ENCODE data around the gene ITPR1. TPM values are rescaled to one million over a fixed set of nuclear protein-coding genes. Genes with fewer than 3 reads are reported as not detected.
A peak's percentile ranks its signal among the peaks of the same experiment; 100 is the strongest.

Gene ITPR1
- total RNA-seq, 2 donors from 2014 or later: 8.9 to 21.2 TPM

- DNase-seq: no peak
- intact Hi-C loops (cut with DNase I, micrococcal nuclease): no loop called here
- no peak for ATAC-seq
Observed at GRCh38 chr3:4741106-4741403, 247.9 kb downstream of the ITPR1 start.

GRCh38 chr3:4741404-4742307 is 248.5 kb downstream of the ITPR1 start:
- intact Hi-C loops (cut with DNase I, micrococcal nuclease): no loop called here
- ATAC-seq: peak; percentile 92

GRCh38 chr3:4742359-4742758 is 249.2 kb downstream of the ITPR1 start:
- ATAC-seq (no peak), DNase-seq (no peak)
- intact Hi-C loops (cut with DNase I, micrococcal nuclease): no loop called here

More at GRCh38 chr3:4741404-4742307, 248.5 kb downstream of the ITPR1 start:
- peak in 1 of 2 donors; percentile 63 for DNase-seq

- no peak for DNase-seq
- ATAC-seq: no peak
- intact Hi-C loops (cut with DNase I, micrococcal nuclease): no loop called here
Observed at GRCh38 chr3:4743371-4743770, 250.2 kb downstream of the ITPR1 start.

- intact Hi-C loops (cut with DNase I, micrococcal nuclease): no loop called here
- DNase-seq (no peak), ATAC-seq (peak; percentile 35)
Observed at GRCh38 chr3:4744405-4745234, 251.5 kb downstream of the ITPR1 start.

GRCh38 chr3:4745235-4745610 is 252.1 kb downstream of the ITPR1 start:
- intact Hi-C loops (cut with DNase I, micrococcal nuclease): no loop called here
- DNase-seq (no peak), ATAC-seq (no peak)

- no peak for ATAC-seq
Observed at GRCh38 chr3:4746241-4746958, 253.3 kb downstream of the ITPR1 start.

GRCh38 chr3:4748127-4748526 is 255.0 kb downstream of the ITPR1 start:
- DNase-seq (no peak), ATAC-seq (no peak)
- intact Hi-C loops (cut with DNase I, micrococcal nuclease): no loop called here

More at GRCh38 chr3:4746241-4746958, 253.3 kb downstream of the ITPR1 start:
- DNase-seq: no peak
- intact Hi-C loops (cut with DNase I, micrococcal nuclease): no loop called here

- intact Hi-C loops (cut with DNase I, micrococcal nuclease): no loop called here
- ATAC-seq (no peak), DNase-seq (no peak)
Observed at GRCh38 chr3:4748701-4749378, 255.7 kb downstream of the ITPR1 start.

- DNase-seq (no peak), ATAC-seq (no peak)
- intact Hi-C loops (cut with DNase I, micrococcal nuclease): no loop called here
Observed at GRCh38 chr3:4749567-4750002, 256.4 kb downstream of the ITPR1 start.

GRCh38 chr3:4750306-4750968 is 257.3 kb downstream of the ITPR1 start:
- peak; percentile 46 for ATAC-seq
- intact Hi-C loops (cut with DNase I, micrococcal nuclease): no loop called here
- DNase-seq: no peak

GRCh38 chr3:4751029-4751501 is 257.9 kb downstream of the ITPR1 start:
- DNase-seq: no peak
- ATAC-seq: no peak
- intact Hi-C loops (cut with DNase I, micrococcal nuclease): no loop called here

GRCh38 chr3:4751502-4752101 is 258.5 kb downstream of the ITPR1 start:
- ATAC-seq (peak; percentile 11), DNase-seq (no peak)
- intact Hi-C loops (cut with DNase I, micrococcal nuclease): no loop called here

GRCh38 chr3:4752201-4753072 is 259.3 kb downstream of the ITPR1 start:
- DNase-seq: peak; percentile 62 to 81
- ATAC-seq: peak; percentile 83
- intact Hi-C loops (cut with DNase I, micrococcal nuclease): no loop called here

GRCh38 chr3:4753073-4753691 is 260.0 kb downstream of the ITPR1 start:
- DNase-seq: no peak
- intact Hi-C loops (cut with DNase I, micrococcal nuclease): no loop called here
- no peak for ATAC-seq
